Stimulated activated naive B cell treated with anti-CD40 and anti-IgM and Interleukin-4, amounts not matched to agents 10 μg/mL and 1 μg/mL and 100 μg/mL, for 72 hours (primary cell): ENCODE data around the gene XRCC6.
"Not testable (repeated sequence)": the region's sequence is repeated elsewhere in the genome, so short reads cannot be mapped to it uniquely, and the experiment has no call there.

Experiments
- ATAC-seq, 2 donors: fragments of 150-1000 bp; cut with Tn5 transposase; replicated peaks; 2 replicates each; pipeline ENCODE4 v1.10.0; 2021; ENCODE audit warnings: moderate library complexity in 1 of 2
- DNase-seq: peaks from one replicate; pipeline ENCODE4 v3.0.0; 2021
- H3K27ac Mint-ChIP-seq: one replicate; pipeline ENCODE4 v1.8.0; 2022; ENCODE audit warnings: mild to moderate bottlenecking, mixed read lengths
- H3K27me3 Mint-ChIP-seq, 2 donors: one replicate each; pipeline ENCODE4 v1.8.0; 2022; ENCODE audit warnings: mixed read lengths in 2 of 2
- H3K36me3 Mint-ChIP-seq, 2 donors: one replicate each; pipeline ENCODE4 v1.8.0; 2022; ENCODE audit warnings: mixed read lengths in 2 of 2, mild to moderate bottlenecking in 1 of 2
- H3K4me1 Mint-ChIP-seq, 2 donors: one replicate each; pipeline ENCODE4 v1.8.0; 2022; ENCODE audit warnings: mixed read lengths in 2 of 2, mild to moderate bottlenecking in 1 of 2
- H3K4me3 Mint-ChIP-seq, 2 donors: one replicate each; pipeline ENCODE4 v1.8.0; 2022; ENCODE audit warnings: mild to moderate bottlenecking in 2 of 2, mixed read lengths in 2 of 2, moderate library complexity in 1 of 2
- H3K9me3 Mint-ChIP-seq, 2 donors: one replicate each; pipeline ENCODE4 v1.8.0; 2022; ENCODE audit warnings: mixed read lengths in 2 of 2, mild to moderate bottlenecking in 1 of 2

XRCC6 gene

DNA sequence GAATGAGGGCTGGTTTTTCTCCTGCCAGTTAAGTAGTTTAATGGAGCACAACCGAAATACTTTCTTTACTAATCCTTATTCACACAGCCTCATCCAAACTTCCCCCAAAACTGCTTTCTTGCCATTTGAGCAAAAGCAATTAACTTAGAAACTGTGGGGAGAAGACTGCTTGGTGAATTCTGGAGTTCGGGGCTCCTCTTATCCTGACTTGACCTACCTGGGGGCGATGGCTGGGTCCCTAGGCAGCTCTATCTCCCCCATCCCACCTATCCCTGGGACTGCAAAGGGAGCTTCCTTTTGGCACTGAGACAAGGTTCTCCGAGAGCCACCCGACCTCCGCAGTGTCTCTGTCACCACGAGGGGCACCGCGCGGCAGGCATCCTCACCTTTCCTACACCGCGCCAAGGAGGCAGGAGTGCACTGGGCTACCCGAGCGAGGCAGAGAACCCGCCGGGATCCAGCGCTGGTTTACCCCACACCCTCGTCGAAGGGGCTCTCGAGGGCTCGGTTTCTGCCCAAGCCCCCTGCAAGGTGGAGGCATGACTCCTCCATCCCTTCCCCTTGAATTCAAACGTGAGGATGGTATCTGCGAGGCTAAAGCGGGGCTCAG, 1.0 kb upstream of the XRCC6 start:
- peak; percentile 20 to 25 for ATAC-seq
- H3K36me3 Mint-ChIP-seq: peaks cover 5 to 24% of the 10 kb centered on the region in 2 donors
- H3K4me3 Mint-ChIP-seq: peak overlapping the region; percentile 91 to 94
- peak overlapping the region; percentile 98 for H3K27ac Mint-ChIP-seq
- H3K9me3 Mint-ChIP-seq: no peaks in the 10 kb centered on the region
- H3K4me1 Mint-ChIP-seq: peaks cover 15 to 42% of the 10 kb centered on the region in 2 donors
- H3K27me3 Mint-ChIP-seq: no peaks in the 10 kb centered on the region
- DNase-seq: peak; percentile 28

DNA sequence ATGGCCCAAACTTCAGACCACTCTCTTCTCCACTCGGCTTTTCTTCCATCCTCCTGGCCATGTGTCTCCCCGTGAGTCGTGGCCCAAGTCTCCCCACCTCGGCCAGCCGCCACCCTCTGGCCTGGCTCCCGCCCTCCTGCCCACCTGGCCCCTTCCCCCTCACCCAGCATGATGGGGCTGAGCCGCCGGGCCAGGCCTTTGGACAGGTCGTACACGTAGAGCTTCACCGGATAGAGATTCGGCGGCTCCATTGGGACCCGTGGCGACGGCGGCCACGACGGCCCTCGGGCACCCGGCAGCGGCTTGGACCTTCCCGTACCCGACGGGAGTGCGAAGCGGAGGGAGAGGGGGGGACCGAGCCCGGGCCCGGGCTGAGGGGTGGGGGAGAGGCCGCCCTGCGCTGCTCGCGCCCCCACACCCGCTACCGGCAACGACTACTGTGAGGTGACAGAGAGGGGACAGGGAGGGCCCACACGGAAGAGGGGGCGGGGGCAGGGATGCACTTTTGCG, 451 bp upstream of the XRCC6 start, which contains the start of gene DESI1:
DESI1 (minus strand) TSS at position 455 of the 510 bp plus-strand sequence; CDS start at position 251, 204 bp downstream.
- Mint-ChIP-seq H3K36me3 (peaks cover 5 to 25% of the 10 kb centered on the region in 2 donors), H3K27ac (peak within 1 kb of the TSS; percentile 98), H3K27me3 (no peaks in the 10 kb centered on the region), H3K4me3 (peak within 1 kb of the TSS; percentile 91 to 94), H3K4me1 (peaks cover 15 to 42% of the 10 kb centered on the region in 2 donors), H3K9me3 (no peaks in the 10 kb centered on the region)
- ATAC-seq (peak; percentile 49 to 52), DNase-seq (no peak)

DNA sequence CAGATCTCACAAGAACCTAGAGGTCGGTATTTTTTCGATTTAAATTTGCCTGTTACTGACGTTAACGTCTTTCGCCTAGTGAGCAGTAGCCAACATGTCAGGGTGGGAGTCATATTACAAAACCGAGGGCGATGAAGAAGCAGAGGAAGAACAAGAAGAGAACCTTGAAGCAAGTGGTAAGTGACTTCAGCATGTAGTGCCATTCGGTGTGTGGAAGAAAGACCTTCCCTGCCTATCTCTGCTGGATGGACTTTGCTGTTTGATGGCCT, 750 bp downstream of the XRCC6 start:
- Mint-ChIP-seq H3K4me3 (peak overlapping the region; percentile 91 to 94), H3K4me1 (peaks cover 12 to 39% of the 10 kb centered on the region in 2 donors)

DNA sequence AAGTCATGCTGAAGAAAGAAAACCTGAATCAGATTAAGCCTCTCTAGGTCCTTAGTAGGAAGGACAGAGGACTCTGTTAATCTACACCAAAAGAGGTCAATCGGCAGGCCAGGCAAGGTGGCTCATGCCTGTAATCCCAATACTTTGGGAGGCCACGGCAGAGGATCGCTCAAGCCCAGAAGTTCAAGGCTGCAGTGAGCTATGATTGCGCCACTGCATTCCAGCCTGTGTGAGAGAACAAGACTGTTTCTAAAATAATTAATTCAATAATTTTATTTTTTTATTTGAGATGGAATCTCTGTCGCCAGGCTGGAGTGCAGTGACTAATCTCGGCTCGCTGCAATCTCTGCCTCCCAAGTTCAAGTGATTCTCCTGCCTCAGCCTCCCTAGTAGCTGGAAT, 4.5 kb downstream of the XRCC6 start:
- H3K4me1 Mint-ChIP-seq: peaks cover 4 to 28% of the 10 kb centered on the region in 2 donors
- ATAC-seq (no peak), DNase-seq (no peak)
- no peak overlapping the region for H3K27ac Mint-ChIP-seq
- H3K4me3 Mint-ChIP-seq: no peak overlapping the region
- H3K36me3 Mint-ChIP-seq: peaks cover 26 to 53% of the 10 kb centered on the region in 2 donors
- H3K9me3 Mint-ChIP-seq: no peaks in the 10 kb centered on the region
- no peaks in the 10 kb centered on the region for H3K27me3 Mint-ChIP-seq

More for the DNA sequence above, 750 bp downstream of the XRCC6 start:
- Mint-ChIP-seq H3K27me3 (no peaks in the 10 kb centered on the region), H3K36me3 (peaks cover 6 to 26% of the 10 kb centered on the region in 2 donors), H3K9me3 (no peaks in the 10 kb centered on the region), H3K27ac (peak overlapping the region; percentile 98)
- DNase-seq: no peak
- ATAC-seq: no peak

DNA sequence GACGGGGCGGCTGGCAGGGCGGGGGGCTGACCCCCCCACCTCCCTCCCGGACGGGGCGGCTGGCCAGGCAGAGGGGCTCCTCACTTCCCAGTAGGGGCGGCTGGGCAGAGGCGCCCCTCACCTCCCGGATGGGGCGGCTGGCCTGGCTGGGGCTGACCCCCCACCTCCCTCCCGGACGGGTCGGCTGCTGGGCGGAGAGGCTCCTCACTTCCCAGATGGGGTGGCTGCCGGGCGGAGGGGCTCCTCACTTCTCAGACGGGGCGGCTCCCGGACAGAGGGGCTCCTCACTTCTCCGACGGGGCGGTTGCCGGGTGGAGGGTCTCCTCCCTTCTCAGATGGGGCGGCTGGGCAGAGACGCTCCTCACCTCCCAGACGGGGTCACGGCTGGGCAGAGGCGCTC, 10.0 kb downstream of the XRCC6 start:
- Mint-ChIP-seq H3K4me1 (peaks cover 0 to 26% of the 10 kb centered on the region in 2 donors), H3K36me3 (peaks cover 35 to 40% of the 10 kb centered on the region in 2 donors)
- not testable (repeated sequence) for ATAC-seq, H3K9me3 Mint-ChIP-seq, H3K4me3 Mint-ChIP-seq, H3K27ac Mint-ChIP-seq, H3K27me3 Mint-ChIP-seq, DNase-seq

DNA sequence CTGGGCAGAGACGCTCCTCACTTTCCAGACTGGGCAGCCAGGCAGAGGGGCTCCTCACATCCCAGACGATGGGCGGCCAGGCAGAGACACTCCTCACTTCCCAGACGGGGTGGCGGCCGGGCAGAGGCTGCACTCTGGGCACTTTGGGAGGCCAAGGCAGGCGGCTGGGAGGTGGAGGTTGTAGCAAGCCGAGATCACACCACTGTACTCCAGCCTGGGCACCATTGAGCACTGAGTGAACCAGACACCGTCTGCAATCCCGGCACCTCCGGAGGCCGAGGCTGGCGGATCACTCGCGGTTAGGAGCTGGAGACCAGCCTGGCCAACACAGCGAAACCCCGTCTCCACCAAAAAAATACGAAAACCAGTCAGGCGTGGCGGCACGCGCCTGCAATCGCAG, 10.5 kb downstream of the XRCC6 start:
- not testable (repeated sequence) for H3K9me3 Mint-ChIP-seq, ATAC-seq, DNase-seq, H3K27me3 Mint-ChIP-seq, H3K27ac Mint-ChIP-seq, H3K4me3 Mint-ChIP-seq
- Mint-ChIP-seq H3K36me3 (peaks cover 40 to 44% of the 10 kb centered on the region in 2 donors), H3K4me1 (peaks cover 0 to 26% of the 10 kb centered on the region in 2 donors)

DNA sequence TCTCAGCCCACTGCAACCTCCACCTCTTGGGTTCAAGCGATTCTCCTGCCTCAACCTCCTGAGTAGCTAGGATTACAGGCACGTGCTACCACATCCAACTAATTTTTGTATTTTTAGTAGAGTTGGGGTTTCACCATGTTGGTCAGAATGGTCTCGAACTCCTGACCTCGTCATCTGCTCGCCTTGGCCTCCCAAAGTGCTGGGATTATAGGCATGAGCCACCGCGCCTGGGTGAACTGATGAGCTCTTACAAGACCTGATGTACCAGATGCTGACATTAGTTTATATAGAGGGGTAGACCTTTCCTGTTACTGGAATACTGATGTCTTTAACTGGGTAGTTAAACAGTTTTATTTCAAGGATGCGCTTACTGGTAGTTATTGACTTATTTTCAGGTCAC, 13.5 kb downstream of the XRCC6 start:
- Mint-ChIP-seq H3K36me3 (peaks cover 21 to 26% of the 10 kb centered on the region in 2 donors), H3K27ac (peak overlapping the region; percentile 9)
- not testable (repeated sequence) for ATAC-seq, H3K4me1 Mint-ChIP-seq, H3K27me3 Mint-ChIP-seq, H3K4me3 Mint-ChIP-seq, DNase-seq, H3K9me3 Mint-ChIP-seq

DNA sequence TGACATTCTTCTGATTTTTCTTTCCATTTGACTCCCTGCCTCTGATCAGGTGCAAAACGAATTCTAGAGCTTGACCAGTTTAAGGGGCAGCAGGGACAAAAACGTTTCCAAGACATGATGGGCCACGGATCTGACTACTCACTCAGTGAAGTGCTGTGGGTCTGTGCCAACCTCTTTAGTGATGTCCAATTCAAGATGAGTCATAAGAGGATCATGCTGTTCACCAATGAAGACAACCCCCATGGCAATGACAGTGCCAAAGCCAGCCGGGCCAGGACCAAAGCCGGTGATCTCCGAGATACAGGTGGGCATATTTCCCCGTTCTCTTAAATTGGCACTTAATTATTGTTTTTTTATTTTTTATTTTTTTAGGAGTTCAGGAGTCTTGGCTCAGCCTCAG, 15.4 kb downstream of the XRCC6 start:
- no peaks in the 10 kb centered on the region for H3K9me3 Mint-ChIP-seq
- H3K4me1 Mint-ChIP-seq: peaks cover under 1 to 10% of the 10 kb centered on the region in 2 donors
- DNase-seq: no peak
- H3K4me3 Mint-ChIP-seq: no peak overlapping the region
- peaks cover 22 to 34% of the 10 kb centered on the region in 2 donors for H3K36me3 Mint-ChIP-seq
- no peaks in the 10 kb centered on the region for H3K27me3 Mint-ChIP-seq
- no peak overlapping the region for H3K27ac Mint-ChIP-seq
- ATAC-seq: no peak

DNA sequence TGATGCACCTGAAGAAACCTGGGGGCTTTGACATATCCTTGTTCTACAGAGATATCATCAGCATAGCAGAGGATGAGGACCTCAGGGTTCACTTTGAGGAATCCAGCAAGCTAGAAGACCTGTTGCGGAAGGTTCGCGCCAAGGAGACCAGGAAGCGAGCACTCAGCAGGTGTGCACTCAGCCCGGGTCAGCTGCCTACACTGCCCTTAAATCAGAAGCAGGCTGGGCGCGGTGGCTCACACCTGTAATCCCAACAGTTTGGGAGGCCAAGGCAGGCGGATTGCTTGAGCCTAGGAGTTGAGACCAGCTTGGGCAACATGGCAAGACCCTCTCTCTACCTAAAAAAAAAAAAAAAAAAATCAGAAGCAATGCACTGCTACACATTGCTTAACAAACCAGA, 16.5 kb downstream of the XRCC6 start:
- not testable (repeated sequence) for H3K27me3 Mint-ChIP-seq, H3K9me3 Mint-ChIP-seq, H3K27ac Mint-ChIP-seq, H3K4me1 Mint-ChIP-seq, ATAC-seq, H3K4me3 Mint-ChIP-seq, DNase-seq
- H3K36me3 Mint-ChIP-seq: peaks cover 27 to 41% of the 10 kb centered on the region in 2 donors

DNA sequence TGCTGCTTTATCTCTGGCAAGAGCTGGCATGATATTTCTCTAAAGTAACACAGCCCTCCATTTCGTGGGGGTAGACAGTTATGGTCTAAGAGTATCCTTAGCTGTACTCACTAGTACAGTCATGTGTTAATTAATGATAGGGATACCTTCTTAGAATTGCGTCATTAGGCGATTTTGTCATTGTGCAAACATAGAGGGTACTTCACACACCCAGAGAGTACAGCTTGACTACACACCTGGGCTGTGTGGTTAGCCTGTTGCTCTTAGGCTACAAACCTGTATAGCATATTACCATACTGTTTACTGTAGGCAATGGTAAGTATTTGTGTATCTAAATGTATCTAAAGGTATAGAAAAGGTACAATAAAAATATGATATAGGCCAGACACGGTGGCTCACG, 17.0 kb downstream of the XRCC6 start:
- ATAC-seq: no peak
- Mint-ChIP-seq H3K27me3 (no peaks in the 10 kb centered on the region), H3K4me1 (peaks cover 3 to 5% of the 10 kb centered on the region in 2 donors), H3K36me3 (peaks cover 27 to 41% of the 10 kb centered on the region in 2 donors), H3K4me3 (no peak overlapping the region), H3K9me3 (no peaks in the 10 kb centered on the region), H3K27ac (no peak overlapping the region)
- no peak for DNase-seq

DNA sequence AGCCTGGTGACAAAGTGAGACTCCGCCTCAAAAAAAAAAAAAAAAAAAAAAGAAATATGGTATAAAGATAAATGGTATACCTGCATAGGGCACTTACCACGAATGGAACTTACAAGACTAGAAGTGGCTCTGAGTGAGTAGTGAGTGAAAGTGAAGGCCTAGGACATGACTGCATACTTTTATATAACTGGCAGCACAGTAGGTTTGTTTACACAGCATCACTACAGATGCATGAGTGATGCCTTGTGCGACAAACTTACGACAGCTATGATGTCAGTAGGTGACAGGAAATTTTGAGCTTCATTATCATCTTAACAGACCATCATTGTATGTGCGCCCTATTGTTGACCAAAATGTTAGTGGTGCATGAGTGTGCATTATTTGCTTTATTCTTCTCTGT, 17.7 kb downstream of the XRCC6 start:
- Mint-ChIP-seq H3K4me1 (peaks cover 3 to 5% of the 10 kb centered on the region in 2 donors), H3K27me3 (no peaks in the 10 kb centered on the region), H3K36me3 (peaks cover 24 to 41% of the 10 kb centered on the region in 2 donors), H3K27ac (no peak overlapping the region), H3K4me3 (no peak overlapping the region), H3K9me3 (no peaks in the 10 kb centered on the region)
- DNase-seq (no peak), ATAC-seq (no peak)

DNA sequence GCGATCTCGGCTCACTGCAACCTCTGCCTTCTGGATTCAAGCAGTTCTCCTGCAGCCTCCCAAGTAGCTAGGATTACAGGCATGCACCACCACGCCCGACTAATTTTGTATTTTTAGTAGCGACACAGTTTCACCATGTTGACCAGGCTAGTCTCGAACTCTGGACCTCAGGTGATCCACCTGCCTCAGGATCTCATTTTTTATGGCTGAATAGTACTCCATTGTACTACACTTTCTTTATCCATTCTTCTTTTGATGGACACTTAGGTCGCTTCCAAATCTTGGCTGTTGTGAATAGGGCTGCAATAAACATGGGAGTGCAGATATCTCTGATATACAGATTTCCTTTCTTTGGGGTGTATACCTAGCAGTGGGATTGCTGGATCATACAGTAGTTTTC, 20.8 kb downstream of the XRCC6 start:
- no peaks in the 10 kb centered on the region for H3K9me3 Mint-ChIP-seq
- no peaks in the 10 kb centered on the region for H3K27me3 Mint-ChIP-seq
- peaks cover 17 to 35% of the 10 kb centered on the region in 2 donors for H3K36me3 Mint-ChIP-seq
- H3K4me3 Mint-ChIP-seq: no peak overlapping the region
- DNase-seq (no peak), ATAC-seq (no peak)
- peaks cover 0 to 4% of the 10 kb centered on the region in 2 donors for H3K4me1 Mint-ChIP-seq
- no peak overlapping the region for H3K27ac Mint-ChIP-seq

DNA sequence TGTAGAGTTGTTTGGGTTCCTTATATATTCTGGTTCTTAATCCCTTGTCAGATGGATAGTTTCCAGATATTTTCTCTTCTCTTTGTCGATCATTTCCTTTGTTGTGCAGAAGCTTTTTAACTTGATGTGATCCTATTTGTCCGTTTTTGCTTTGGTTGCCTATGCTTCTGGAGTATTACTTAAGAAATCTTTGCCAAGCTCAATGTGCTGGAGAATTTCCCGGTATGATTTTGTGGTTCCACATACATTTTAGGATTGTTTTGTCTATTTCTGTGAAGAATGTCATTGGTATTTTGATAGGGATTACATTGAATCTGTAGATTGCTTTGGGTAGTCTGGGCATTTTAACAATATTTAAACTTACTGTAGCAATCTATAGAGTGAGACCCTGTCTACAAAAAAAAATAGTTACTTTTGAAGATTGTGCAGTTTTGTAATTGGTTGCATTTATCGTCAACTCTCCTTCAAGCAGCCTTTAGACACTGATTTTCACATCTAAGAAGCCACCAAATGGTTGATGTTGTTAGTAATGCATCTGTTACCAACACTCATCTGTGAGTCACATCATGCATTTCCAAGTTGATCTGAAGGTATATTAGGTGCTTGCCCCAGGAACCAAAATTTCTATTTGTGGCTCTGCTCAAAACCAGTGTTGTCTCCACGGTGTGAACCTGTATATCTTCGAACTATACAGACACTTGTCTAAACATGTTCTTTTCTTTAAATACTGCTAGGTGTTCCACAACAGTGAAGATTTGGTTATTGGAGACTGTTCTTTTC, 21.4 kb downstream of the XRCC6 start:
- Mint-ChIP-seq H3K36me3 (peaks cover 18 to 33% of the 10 kb centered on the region in 2 donors), H3K4me1 (peaks cover under 1 to 4% of the 10 kb centered on the region in 2 donors), H3K4me3 (no peak overlapping the region), H3K27me3 (no peaks in the 10 kb centered on the region), H3K9me3 (no peaks in the 10 kb centered on the region), H3K27ac (no peak overlapping the region)
- ATAC-seq: no peak
- no peak for DNase-seq

DNA sequence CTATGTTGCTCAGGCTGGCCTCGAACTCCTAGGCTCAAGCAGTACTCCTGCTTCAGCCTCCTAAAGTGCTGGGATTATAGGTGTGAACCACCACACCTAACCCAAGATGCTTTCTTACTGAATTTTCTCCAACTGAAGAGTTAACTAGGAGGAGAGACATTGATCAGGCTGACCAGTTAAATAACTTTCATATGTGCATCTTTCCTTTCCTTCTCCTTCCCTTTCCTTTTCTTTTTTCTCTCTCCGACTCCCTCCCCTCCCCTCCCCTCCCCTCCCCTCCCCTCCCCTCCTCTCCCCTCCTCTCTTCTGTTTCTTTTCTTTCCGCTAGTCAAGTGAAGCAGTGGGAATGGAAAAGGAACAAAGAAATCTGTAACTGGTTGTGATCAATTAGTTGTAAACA, 26.7 kb downstream of the XRCC6 start:
- H3K27ac Mint-ChIP-seq: no peak overlapping the region
- H3K9me3 Mint-ChIP-seq: no peaks in the 10 kb centered on the region
- peaks cover 18 to 34% of the 10 kb centered on the region in 2 donors for H3K36me3 Mint-ChIP-seq
- no peak overlapping the region for H3K4me3 Mint-ChIP-seq
- no peaks in the 10 kb centered on the region for H3K27me3 Mint-ChIP-seq
- ATAC-seq: no peak
- DNase-seq: no peak
- H3K4me1 Mint-ChIP-seq: peaks cover 1 to 10% of the 10 kb centered on the region in 2 donors

DNA sequence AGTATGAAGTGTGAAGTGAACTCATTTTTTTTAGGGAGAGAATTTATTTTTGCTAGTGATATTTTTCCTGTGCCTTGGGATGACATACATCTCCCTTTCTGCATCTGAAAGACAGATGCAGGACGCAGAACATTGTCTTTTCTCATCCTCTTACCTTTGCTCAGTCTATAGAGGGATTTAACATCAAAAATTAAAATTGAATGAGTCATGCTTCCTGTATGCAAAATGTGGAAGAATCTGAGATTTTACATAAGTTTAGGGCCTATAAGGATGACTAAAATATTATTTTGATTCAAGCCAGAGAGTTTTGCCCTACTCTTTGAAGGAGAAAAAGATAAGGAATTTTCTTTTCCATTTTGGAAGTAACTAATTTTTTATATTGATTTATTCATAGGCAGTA, 27.3 kb downstream of the XRCC6 start:
- no peaks in the 10 kb centered on the region for H3K27me3 Mint-ChIP-seq
- DNase-seq: no peak
- peaks cover 22 to 37% of the 10 kb centered on the region in 2 donors for H3K36me3 Mint-ChIP-seq
- H3K4me3 Mint-ChIP-seq: no peak overlapping the region
- no peaks in the 10 kb centered on the region for H3K9me3 Mint-ChIP-seq
- ATAC-seq: no peak
- no peak overlapping the region for H3K27ac Mint-ChIP-seq
- peaks cover 1 to 10% of the 10 kb centered on the region in 2 donors for H3K4me1 Mint-ChIP-seq
